ENCODE measurements around the gene SORT1.

The SORT1 gene

GRCh38 chr1:109338091-109338490, 59.6 kb downstream of the SORT1 start:
- H3K79me2 ChIP-seq (ENCODE audit: insufficient read depth, low read length): no peaks in the 10 kb centered on the region
- no peak overlapping the region for H3K4me2 ChIP-seq (ENCODE audit: low read depth, low read length, poor library complexity, severe bottlenecking)
- no peaks in the 10 kb centered on the region for H3K27me3 ChIP-seq (ENCODE audit: low read length)
- H3K27ac ChIP-seq (ENCODE audit: low read depth, low read length): no peak overlapping the region
- H3K9ac ChIP-seq (ENCODE audit: low read length): no peak overlapping the region
- no peaks in the 10 kb centered on the region for H3K9me2 ChIP-seq (replicated peaks; ENCODE audit: insufficient read depth, low read length)
- H3K9me3 ChIP-seq (ENCODE audit: insufficient read depth, low read length): no peaks in the 10 kb centered on the region
- no peak for TF ChIP-seq EZH2phosphoT487 (conservative IDR thresholded peaks at IDR 0.05; ENCODE audit: low read length)
- no peak for TF ChIP-seq CTCF (IDR thresholded peaks at IDR 0.05; ENCODE audit: insufficient read depth, low read length, poor library complexity, severe bottlenecking)
- no peaks in the 10 kb centered on the region for H3F3A ChIP-seq (ENCODE audit: insufficient read depth)
- H4K20me1 ChIP-seq (ENCODE audit: low read depth, low read length): no peaks in the 10 kb centered on the region
- H3K4me3 ChIP-seq (ENCODE audit: insufficient read depth, low read length, poor library complexity, severe bottlenecking): no peak overlapping the region
- no peak overlapping the region for H2AFZ ChIP-seq (ENCODE audit: low read depth, low read length, severe bottlenecking)
- no peaks in the 10 kb centered on the region for H3K36me3 ChIP-seq (ENCODE audit: low read length)

DNA sequence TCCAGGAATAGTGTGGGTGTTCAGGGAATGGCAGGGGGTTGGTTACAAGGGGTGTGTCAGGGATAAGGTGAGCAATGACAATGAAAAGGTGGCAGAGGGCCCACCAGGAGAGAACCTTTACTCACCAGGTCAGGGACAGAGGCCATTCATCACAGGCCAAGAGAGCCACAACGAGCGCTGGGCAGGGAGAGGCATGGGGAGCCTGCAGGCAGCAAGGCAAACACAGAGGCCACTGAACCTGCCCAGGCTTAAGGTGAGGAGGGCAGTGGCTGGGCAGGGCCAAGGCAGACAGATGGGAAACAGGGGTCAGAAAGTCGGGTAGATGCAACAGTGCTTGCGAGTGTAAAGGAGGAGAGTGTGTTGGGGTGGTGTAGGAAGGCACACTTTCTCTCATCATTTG, 62.6 kb downstream of the SORT1 start:
- H3K27ac ChIP-seq (ENCODE audit: low read depth, low read length): no peak overlapping the region
- H3K36me3 ChIP-seq (ENCODE audit: low read length): peaks cover 11% of the 10 kb centered on the region; the same call in 1 of the 2 replicates
- H3K4me3 ChIP-seq (ENCODE audit: insufficient read depth, low read length, poor library complexity, severe bottlenecking): no peak overlapping the region
- H3K4me2 ChIP-seq (ENCODE audit: low read depth, low read length, poor library complexity, severe bottlenecking): no peak overlapping the region
- H3K9me3 ChIP-seq (ENCODE audit: insufficient read depth, low read length): peaks cover 3% of the 10 kb centered on the region; the same call in 1 of the 2 replicates
- no peaks in the 10 kb centered on the region for H3K9me2 ChIP-seq (replicated peaks; ENCODE audit: insufficient read depth, low read length)
- no peaks in the 10 kb centered on the region for H4K20me1 ChIP-seq (ENCODE audit: low read depth, low read length)
- H2AFZ ChIP-seq (ENCODE audit: low read depth, low read length, severe bottlenecking): no peak overlapping the region
- no peaks in the 10 kb centered on the region for H3K79me2 ChIP-seq (ENCODE audit: insufficient read depth, low read length)
- H3K27me3 ChIP-seq (ENCODE audit: low read length): no peaks in the 10 kb centered on the region
- TF ChIP-seq EZH2phosphoT487 (conservative IDR thresholded peaks at IDR 0.05; ENCODE audit: low read length) (no peak), CTCF (IDR thresholded peaks at IDR 0.05; ENCODE audit: insufficient read depth, low read length, poor library complexity, severe bottlenecking) (no peak)
- H3K9ac ChIP-seq (ENCODE audit: low read length): no peak overlapping the region
- no peaks in the 10 kb centered on the region for H3F3A ChIP-seq (ENCODE audit: insufficient read depth)

DNA sequence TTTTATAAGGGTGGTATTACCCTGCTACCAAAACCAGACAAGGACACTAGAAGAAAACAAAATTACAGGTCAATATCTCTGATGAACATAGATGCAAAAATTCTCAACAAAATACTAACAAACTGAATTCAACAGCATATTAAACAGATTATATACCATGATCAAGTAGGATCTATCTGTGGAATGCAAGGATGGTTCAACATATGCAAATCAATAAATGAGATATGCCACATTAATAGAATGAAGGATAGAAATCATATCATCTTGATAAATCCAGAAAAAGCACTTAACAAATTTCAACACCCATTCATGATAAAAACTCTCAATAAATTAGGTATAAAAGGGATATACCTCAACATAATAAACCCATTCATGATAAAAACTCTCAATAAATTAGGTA, 66.6 kb downstream of the SORT1 start:
- TF ChIP-seq EZH2phosphoT487 (conservative IDR thresholded peaks at IDR 0.05; ENCODE audit: low read length) (no peak), CTCF (IDR thresholded peaks at IDR 0.05; ENCODE audit: insufficient read depth, low read length, poor library complexity, severe bottlenecking) (no peak)
- no peaks in the 10 kb centered on the region for H4K20me1 ChIP-seq (ENCODE audit: low read depth, low read length)
- H3F3A ChIP-seq (ENCODE audit: insufficient read depth): no peaks in the 10 kb centered on the region
- H3K79me2 ChIP-seq (ENCODE audit: insufficient read depth, low read length): no peaks in the 10 kb centered on the region
- H3K9me2 ChIP-seq (replicated peaks; ENCODE audit: insufficient read depth, low read length): no peaks in the 10 kb centered on the region
- no peak overlapping the region for H3K27ac ChIP-seq (ENCODE audit: low read depth, low read length)
- H3K9me3 ChIP-seq (ENCODE audit: insufficient read depth, low read length): peaks cover 3% of the 10 kb centered on the region; the same call in 1 of the 2 replicates
- H3K27me3 ChIP-seq (ENCODE audit: low read length): no peaks in the 10 kb centered on the region
- no peak overlapping the region for H3K4me3 ChIP-seq (ENCODE audit: insufficient read depth, low read length, poor library complexity, severe bottlenecking)
- H3K4me2 ChIP-seq (ENCODE audit: low read depth, low read length, poor library complexity, severe bottlenecking): no peak overlapping the region
- H3K36me3 ChIP-seq (ENCODE audit: low read length): peaks cover 11% of the 10 kb centered on the region; the same call in 1 of the 2 replicates
- H3K9ac ChIP-seq (ENCODE audit: low read length): no peak overlapping the region
- no peak overlapping the region for H2AFZ ChIP-seq (ENCODE audit: low read depth, low read length, severe bottlenecking)

All from SU-DHL-6 (cell line).